CD1c-positive myeloid dendritic cell (primary cell): ENCODE measurements around the gene ANKRD6.

ENCODE experiments used
- DNase-seq: peaks from one replicate; pipeline ENCODE4 v3.0.0-alpha.2; 2016; ENCODE audit errors: extremely low spot score

The ANKRD6 gene

DNA sequence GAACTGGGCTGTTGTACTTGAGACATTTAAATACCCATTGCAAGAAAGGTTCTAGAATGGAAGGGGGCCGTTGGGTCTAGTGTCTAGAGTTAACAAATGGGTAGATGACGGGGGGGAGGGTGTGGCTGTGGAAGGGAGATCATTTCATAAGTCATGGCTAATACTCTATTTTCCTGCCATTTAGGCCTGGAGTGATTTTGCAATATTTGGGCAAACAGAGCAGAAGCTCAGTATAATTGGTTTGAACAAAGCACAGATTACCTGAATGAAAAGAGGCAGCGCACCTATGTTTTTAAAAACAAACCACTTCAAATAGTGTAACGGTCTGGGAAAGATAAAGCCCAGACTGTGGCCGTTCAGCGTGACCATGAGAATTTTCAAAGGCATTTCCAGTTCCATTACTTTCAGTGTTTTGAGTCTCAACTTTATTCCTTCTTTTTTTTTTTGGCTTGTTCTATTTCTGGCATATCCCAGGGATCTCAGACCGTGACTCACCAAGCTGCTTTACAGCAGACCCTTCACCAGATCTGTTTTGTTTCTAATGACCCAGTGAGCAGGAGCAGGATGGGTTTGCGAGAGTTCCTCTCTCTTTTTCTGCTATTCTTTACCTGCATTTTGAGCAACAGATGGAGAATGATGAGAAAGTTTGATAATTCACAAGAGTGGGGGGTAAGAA is 131.9 kb downstream of the ANKRD6 start:
- no peak for DNase-seq

DNA sequence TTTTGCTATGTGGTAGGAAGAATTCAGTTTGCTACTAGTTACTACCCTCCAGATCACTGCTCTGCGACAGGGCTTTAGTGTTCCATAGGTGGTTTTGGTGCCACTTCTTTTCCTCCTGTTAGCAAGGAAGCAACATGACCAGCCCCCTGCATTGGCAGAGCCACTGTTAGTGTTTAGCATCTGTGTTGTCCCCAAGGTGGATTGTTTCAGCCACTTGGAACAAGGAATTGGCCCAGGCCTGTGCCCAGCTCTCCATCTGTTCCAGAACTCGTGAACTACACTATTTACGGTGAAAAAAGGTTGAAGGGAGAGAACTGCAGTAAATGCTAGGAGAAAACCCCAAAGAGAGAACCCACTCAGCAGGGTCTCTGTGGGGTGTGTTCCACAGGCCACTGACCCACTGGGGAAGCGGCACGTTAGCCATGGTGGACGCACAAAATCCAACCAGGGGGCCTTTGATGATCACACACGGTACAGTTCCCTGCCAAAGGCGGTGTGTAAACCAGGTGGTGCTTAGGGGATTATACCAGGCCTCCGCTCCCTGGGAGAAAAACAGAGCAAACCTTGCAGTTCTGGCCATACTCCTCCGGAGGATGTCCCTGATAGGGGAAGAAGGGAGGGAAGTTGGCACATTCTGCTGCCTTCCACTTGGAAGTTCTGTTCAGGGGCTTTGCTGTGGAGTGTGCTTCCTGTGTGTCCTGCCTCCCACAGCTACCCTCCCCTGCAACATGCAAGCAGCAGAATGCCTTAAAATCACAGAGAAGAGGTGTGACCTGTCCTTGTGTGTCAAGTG is 133.3 kb downstream of the ANKRD6 start:
- no peak for DNase-seq

DNA sequence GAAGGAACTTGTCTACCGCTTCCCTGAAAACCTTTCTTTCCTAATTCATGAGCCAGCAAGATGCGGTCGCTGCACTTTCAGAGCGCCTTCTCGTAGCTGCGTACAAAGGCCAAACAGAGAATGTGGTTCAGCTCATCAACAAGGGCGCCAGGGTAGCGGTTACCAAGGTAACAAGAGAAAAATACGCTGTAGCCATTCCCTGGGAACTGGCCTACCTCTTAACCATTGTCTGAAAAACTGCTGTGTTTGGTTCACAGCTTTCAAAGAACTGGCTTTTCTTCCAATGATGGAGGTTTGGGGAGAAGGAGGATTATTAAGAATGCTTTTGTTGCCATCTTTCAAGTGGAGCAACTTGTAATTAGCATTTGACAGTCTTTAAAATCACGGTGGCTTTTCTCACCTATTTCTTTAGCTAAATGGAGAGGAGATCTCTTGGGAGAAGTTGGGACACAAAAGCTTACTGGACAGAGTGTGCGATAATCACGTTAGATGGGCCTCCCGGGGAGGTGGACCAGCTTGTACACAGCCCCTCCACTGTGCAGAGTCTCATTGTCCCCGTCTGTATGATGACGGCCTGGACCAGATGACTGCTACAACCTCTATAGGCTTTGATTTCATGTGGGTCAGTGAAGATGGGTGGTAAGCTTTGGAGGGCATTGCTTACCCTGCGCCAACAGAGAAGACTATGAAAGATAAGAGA is 134.1 kb downstream of the ANKRD6 start:
- no peak for DNase-seq

DNA sequence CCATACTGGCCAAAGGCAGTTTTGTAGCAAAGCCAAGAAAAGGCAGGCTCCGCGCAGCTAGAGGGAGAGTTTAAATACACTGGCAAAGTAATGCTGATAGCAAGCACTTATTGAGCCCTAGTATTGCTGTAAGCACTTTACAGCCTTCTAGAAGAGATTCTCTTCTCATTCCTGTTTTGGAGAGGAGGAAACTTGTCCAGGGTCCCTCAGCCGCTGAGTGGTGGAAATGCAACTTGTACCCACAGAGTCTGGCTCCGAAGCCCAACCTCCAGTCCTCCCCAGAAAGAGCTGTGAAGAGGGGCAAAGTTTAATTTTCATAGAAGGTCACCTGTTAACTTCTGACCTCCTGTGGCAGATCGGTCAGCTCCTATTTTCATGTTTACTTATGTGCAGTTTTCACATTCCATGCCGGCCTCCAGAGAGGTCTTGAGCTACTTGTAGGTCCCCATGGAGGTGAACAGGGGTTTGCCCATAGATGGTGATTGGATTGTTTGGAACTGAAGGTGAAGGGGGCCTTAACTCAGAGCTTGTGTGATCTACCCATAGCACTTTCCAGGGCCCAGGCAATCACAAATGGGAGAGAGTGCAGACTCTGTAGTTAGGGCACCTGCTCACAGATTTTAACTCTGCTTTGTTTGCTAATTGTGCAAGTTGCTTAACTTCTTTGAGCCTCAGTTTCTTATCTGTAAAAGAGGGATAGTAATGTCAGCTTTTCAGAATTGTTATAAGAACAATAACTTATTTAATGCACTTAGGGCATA is 134.9 kb downstream of the ANKRD6 start:
- DNase-seq: no peak

DNA sequence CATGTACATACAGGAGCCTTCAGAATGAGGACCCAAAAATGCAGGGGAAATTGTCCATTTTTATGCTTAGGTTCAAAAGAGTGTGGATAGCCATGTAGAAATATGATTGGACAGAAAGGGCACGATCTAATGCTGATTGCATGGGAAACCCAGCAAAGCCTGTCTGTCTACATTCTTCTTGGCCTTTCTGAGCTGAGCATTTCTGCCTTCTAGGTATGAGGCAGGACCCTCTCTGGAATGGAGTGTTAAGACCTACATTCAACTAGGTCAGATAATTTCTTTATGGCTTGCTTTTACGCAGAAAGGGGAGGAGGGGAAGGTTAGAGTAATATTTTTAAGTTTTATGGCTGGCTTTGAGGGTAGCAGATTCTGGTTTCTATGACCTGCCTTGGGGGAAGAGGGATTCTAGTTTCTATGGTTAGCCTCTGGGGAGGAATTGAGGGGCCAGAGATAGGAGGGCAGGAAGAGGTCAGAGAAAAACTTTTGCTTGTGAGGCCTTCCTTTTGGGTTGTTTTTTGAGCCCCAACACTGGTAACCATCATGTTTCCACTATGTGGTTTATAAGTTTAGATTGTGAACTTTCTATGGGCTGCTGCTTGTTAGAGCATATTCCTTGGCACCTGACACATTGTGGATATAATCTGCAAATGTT is 142.1 kb downstream of the ANKRD6 start:
- no peak for DNase-seq

DNA sequence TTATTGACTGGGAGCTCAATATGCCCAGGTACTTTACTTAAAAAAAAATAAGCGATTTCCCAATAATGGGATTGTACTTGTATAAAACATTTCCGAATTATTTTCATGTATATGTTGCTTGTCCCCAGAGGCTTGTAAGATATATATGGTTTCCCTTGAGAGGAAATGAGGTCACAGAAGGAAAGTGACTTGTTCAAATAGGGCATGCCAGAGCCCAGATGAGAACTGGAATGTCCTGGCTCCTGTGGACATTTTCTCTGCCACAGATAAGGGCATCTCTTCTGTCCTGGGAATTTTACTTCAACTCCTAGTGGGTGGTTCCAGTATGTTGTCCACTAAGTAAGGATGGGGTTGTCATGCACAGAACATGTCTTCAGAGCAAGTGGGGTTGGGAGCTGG is 142.6 kb downstream of the ANKRD6 start:
- DNase-seq: no peak

DNA sequence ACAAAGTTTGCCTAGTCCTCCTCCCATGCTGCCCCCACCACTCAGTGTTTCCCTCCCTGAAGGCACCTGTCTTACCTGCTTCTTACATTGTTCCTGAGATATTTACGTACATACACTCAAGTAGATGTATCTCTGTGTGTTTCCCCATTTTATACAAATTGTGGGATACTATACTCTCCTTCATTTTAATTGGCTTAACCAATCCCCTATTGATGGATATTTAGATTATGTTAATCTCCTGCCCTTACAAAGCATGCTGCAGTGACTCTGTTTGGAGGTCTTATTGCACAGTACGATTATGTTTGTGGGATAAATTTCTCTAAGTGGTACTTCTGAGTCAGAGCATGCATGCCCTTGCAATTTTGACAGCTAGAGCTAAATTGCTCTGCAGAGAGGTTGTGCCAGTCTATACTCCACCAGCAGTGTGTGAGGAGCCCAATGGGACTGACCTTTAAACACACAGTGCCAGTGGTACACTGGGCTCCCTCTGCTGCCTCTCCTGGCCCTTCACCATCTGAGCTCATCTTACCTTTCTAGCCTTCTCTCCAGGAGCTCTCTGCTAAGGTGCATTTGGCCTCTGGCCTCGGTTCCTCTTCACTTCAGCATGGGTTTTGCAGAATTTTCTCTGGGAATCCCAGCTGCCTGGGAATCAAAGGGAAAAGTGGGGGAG is 148.2 kb downstream of the ANKRD6 start:
- no peak for DNase-seq

DNA sequence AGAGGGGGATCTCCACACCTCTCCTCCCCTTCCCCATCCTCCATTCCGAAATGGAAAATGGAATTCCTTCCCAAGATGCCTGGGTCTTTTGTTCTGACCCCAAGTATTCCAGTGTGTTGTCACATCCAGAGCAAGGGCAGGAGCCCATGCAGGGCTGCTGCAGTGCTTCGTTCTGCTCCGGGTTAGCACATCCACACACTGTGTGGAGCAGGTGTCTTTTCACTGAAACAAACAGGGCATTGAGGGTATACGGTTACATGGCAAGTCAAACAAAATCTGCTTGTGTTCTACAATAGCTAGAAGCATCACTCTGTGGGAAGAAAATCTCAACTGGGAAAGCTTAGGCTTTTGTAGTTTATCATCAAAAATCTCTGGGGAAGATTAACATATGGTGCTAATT is 148.7 kb downstream of the ANKRD6 start:
- DNase-seq: no peak

DNA sequence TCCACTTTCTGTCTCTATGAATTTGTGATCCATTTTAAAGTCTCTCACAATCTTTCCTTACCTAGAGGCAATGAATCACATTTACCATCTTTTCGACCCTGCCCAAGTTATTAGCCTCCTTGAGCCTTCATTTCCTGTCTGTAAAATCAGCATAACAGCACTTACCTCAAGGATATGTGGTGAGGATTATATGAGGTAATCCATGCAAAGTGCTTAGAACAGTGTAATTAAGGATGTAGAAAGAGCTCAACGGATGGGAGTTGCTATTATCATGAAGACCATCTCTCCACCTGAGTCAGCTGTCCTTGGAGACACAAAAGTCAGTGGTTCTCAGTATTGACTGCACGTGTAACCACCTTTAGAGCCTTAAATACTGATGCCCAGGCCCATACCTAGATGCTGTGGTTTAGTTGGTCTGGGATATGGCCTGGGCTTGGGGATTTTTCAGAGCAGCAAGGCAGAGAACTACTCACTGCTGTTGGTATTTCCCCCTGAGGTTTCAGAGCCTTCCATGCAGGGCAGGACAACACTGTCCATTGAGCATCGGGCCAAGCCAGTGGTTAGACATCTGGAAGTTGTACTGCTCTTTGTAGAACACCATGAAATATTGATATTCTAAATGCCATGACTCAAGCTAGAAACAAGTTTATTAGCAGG is 149.8 kb downstream of the ANKRD6 start:
- DNase-seq: no peak

DNA sequence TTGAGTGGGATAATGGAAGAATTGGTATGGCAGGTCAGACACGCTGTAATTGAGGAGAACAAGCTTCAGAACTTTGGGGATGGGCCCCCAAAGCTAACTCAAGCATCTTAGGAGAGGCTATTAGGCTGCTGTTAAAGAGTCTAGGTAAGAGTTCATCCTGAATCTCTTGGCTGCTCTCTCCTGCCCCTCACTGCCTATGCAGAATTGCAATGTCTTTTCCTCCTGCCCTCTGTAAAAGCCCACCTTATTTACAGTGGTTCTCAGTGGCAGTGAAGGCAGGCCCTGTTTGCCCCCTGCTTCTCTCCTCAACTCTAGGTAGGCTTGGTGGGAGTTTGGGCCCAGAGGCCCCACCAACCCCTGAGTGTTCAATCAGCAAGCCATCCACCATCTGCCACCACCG is 150.6 kb downstream of the ANKRD6 start:
- no peak for DNase-seq

DNA sequence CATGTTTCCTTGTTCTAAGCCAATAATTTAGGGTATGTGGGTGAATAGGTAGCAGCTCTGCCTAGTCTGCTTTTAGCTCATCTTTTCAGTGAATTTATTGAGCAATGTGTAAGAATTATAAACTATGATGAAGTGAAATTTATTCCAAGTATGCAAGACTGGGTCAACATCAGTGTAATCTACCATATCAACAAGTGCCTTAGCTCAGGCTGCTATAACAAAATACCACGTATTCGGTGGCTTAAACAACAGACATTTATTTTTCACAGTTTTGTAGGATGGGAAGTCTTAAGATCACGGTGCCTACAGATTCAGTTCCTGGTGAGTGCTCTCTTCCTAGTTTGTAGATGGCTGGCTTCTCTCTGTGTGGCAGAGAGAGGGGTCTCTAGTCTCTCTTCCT is 151.6 kb downstream of the ANKRD6 start:
- no peak for DNase-seq

DNA sequence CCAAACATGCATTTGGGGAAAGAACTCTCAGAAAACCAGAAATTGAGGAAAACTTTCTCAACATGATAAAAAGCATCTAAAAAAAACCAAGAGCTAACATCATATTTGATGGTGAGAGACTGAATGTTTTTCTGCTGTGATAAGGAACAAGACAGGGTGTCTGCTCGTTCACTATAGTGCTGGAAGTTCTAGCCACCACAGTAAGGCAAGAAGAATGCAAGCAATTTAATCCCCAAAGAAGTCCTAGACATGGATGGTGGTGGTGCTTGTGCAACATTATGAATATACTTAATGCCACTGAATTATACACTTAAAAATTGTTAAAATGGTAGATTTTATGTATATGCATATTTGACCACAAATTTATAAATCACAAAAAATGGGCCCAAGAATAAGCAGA is 152.2 kb downstream of the ANKRD6 start:
- DNase-seq: no peak

DNA sequence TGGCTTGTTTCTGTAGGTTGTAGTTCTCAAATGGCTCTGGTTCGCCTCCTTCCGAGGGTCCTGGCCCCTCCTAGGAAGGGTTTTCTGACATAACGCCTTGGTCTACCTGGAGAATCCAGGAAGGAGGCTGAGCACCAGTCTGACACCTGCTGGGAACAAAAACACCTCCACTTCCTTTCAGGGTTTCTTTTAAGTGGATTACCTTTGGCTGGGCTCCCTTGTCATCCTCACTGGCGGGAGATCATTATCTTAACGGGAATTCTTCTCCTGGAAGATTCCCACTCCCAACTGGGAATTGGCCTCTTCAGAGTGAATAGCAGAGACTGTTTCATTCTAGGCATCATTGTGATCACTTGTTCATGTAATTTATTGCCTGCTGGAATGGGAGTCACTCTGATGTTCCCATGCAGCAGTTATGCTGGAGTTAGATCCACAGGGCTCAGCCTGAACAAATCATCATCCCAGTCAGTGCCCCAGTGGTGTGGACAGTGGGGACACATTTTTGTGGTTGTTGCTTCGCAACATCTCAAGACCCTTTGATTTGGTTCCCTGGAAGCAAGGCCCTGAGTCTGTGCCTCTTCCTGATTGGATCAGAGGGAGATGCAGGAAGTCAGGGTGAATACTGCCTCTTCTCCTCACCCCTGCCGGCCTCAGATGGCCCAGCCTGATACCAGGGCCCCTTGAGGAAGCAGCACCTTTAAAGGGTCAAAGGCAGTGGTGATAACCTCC is 156.5 kb downstream of the ANKRD6 start:
- DNase-seq: no peak

DNA sequence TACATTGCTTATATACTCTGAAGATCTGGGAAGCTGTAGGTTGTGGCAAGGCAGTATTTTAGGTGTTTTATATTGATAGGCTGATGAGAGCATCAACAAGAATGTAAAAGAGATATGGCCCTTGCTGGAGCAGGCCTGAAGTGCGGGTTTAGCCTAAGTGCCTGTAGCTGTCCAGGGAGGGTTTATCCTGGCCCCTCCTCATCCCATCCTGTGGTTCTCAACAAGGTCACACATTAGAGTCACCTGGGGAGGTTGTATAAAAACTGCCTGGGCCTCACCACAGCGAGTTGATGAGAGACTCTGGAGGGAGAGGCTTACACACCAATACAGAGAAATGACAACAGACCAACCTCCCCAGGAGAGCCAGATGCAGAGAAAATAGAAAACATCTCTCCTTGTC is 157.2 kb downstream of the ANKRD6 start:
- no peak for DNase-seq

DNA sequence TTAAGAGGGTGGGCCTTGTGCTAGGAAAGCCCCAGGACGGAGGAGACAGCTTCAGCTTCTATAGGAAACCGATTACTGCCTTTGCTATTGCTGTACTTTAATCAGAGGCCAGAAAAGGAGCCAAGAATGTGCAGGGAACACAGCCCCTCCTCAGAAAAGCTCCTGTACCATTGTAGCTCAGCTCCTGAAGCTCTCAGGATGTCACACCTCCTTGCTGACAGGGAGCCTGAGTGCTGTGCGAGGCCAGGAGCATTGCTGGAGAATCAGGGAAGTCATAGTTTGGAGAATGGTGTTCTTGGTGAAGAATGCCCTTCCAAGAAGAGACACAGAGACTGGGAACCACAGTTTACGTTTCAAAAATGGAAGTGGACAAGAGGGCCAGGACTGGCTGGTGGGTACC is 158.8 kb downstream of the ANKRD6 start:
- no peak for DNase-seq

DNA sequence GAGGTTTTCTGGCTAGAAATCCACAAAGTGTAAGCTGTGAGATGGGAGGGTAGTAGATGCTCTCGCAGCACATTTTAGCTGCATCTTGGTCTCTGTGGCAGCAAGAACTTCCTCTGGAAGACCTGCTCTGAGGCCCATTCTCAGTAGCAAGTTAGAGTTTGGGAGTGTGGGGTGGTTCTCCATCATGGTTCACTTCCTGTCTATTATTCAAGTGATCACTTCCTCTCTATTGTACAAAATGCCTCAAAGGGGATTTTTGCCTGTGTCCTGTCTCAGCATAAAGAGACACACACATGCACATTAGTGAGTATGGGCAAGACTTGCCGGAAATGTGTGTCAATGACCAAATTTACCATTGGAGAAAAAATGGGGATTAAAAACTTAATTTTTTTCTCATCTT is 163.1 kb downstream of the ANKRD6 start:
- DNase-seq: peak; percentile 28

DNA sequence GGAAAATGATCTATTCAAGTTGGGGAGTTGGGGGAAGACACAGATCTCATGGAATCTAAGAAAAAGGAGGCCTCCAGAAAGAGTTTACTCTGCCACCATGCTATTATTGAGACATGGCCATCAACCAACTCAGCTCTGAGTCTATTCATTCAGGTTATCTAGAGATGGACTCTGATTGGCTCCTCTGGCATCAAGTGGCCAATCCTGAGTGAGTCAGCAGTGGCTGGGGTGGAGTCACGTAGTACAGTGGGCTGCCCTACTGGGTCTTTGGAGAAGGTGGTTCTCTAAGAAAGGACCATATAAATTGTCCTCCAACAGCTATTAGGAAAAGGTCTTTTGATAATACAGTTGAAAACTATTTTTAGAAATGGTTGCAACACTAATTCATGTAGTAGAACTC is 163.5 kb downstream of the ANKRD6 start:
- DNase-seq: no peak

DNA sequence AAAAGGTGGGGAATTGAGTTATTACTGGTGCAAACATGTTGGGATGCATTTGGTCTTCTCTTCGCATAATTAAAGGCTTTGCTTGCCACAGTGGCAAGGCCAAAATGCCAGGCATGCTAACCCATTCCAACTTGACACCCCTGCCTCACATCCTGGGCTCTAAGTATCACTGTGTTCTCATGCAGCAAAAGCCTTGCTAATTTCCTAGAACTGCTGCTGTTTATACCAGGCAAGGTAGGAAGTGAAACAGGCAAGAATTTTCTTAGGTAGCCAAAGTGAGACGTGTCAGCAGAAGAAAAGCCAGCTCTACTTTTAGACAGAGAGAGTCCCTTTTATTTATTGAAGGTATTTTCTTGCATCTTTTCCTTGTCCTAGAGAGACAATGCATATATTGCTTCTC is 164.4 kb downstream of the ANKRD6 start:
- no peak for DNase-seq

DNA sequence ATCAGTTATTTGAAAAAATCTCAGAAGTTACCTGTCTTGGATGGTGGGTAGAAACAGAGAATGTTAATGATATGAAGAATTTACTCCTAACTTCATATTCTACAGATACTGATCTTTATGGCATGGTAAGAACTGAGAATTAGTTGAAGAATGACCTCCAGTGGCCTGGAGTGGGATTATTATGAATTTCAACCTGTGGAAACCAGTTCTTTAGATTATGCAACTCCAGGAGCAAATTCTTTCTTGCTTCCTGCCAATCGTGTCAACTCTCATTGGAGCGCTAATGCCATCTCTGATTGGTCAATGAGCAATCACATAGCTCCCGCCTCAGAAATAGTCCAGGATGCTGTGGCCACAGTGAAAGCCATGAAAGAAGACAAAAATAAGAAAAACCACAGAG is 165.0 kb downstream of the ANKRD6 start:
- DNase-seq: peak; percentile 6

DNA sequence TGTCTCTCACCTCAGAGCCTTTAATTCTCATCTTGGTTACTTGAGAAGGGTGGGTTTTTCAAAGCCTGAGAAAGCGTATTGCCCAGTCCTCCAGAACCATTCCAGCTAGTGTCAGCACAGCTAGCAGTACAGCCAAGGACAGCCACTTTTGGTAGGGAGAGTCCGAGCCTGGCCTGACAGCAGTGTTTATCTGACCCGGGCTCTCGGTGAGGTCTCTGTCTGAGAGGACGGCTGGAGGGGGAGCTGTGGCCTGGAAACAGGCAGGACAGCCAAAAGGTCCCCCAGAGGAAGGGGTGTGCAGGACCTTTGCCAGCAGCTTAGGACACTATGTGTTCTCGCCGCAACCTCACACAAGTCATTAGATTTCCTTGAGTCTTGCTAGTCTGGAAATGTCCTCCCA is 166.8 kb downstream of the ANKRD6 start:
- DNase-seq: no peak
